ENCODE results near the gene TRIM59.

The TRIM59 gene

GRCh38 chr3:160474416-160474838 lies 24.8 kb upstream of the TRIM59 start:
- H3K4me2 ChIP-seq: no peak overlapping the region
- H4K20me1 ChIP-seq (ENCODE audit: insufficient read depth): no peaks in the 10 kb centered on the region
- H2AFZ ChIP-seq (ENCODE audit: low read depth): no peak overlapping the region
- no peaks in the 10 kb centered on the region for H3K27me3 ChIP-seq (ENCODE audit: insufficient read depth, low read depth)
- H3K27ac ChIP-seq: no peak overlapping the region
- TF ChIP-seq CTCF (conservative IDR thresholded peaks at IDR 0.05; ENCODE audit: low read depth, low read length): no peak
- H3K4me3 ChIP-seq (IDR thresholded peaks at IDR 0.05; ENCODE audit: insufficient read depth, low read depth, low read length): no peak overlapping the region
- no peaks in the 10 kb centered on the region for H3K79me2 ChIP-seq (ENCODE audit: insufficient read depth, low read depth)
- H3K4me1 ChIP-seq (ENCODE audit: low read depth, poor library complexity, severe bottlenecking): no peaks in the 10 kb centered on the region
- H3K9ac ChIP-seq: no peak overlapping the region
- no peaks in the 10 kb centered on the region for H3K36me3 ChIP-seq (ENCODE audit: insufficient read depth)

- Histone ChIP-seq H2AFZ (ENCODE audit: low read depth) (no peak overlapping the region), H3K9ac (no peak overlapping the region), H3K4me3 (IDR thresholded peaks at IDR 0.05; ENCODE audit: insufficient read depth, low read depth, low read length) (no peak overlapping the region), H3K27ac (no peak overlapping the region), H3K36me3 (ENCODE audit: insufficient read depth) (no peaks in the 10 kb centered on the region), H3K79me2 (ENCODE audit: insufficient read depth, low read depth) (no peaks in the 10 kb centered on the region), H3K4me1 (ENCODE audit: low read depth, poor library complexity, severe bottlenecking) (no peaks in the 10 kb centered on the region), H3K4me2 (no peak overlapping the region), H3K27me3 (ENCODE audit: insufficient read depth, low read depth) (no peaks in the 10 kb centered on the region), H4K20me1 (ENCODE audit: insufficient read depth) (no peaks in the 10 kb centered on the region)
- no peak for TF ChIP-seq CTCF (conservative IDR thresholded peaks at IDR 0.05; ENCODE audit: low read depth, low read length)
These were observed 24.4 kb upstream of the TRIM59 start for GRCh38 chr3:160473978-160474377.

- Histone ChIP-seq H3K27ac (no peak overlapping the region), H2AFZ (ENCODE audit: low read depth) (no peak overlapping the region), H3K79me2 (ENCODE audit: insufficient read depth, low read depth) (no peaks in the 10 kb centered on the region), H3K4me3 (IDR thresholded peaks at IDR 0.05; ENCODE audit: insufficient read depth, low read depth, low read length) (no peak overlapping the region), H3K4me1 (ENCODE audit: low read depth, poor library complexity, severe bottlenecking) (no peaks in the 10 kb centered on the region), H3K4me2 (no peak overlapping the region), H3K36me3 (ENCODE audit: insufficient read depth) (no peaks in the 10 kb centered on the region), H3K27me3 (ENCODE audit: insufficient read depth, low read depth) (no peaks in the 10 kb centered on the region), H3K9ac (no peak overlapping the region), H4K20me1 (ENCODE audit: insufficient read depth) (no peaks in the 10 kb centered on the region)
- no peak for TF ChIP-seq CTCF (conservative IDR thresholded peaks at IDR 0.05; ENCODE audit: low read depth, low read length)
These were observed 23.6 kb upstream of the TRIM59 start for GRCh38 chr3:160473221-160473620.

GRCh38 chr3:160472344-160472743 lies 22.8 kb upstream of the TRIM59 start:
- Histone ChIP-seq H3K27ac (no peak overlapping the region), H3K79me2 (ENCODE audit: insufficient read depth, low read depth) (no peaks in the 10 kb centered on the region), H2AFZ (ENCODE audit: low read depth) (no peak overlapping the region), H3K36me3 (ENCODE audit: insufficient read depth) (no peaks in the 10 kb centered on the region), H3K4me1 (ENCODE audit: low read depth, poor library complexity, severe bottlenecking) (no peaks in the 10 kb centered on the region), H3K4me3 (IDR thresholded peaks at IDR 0.05; ENCODE audit: insufficient read depth, low read depth, low read length) (no peak overlapping the region), H3K4me2 (no peak overlapping the region), H4K20me1 (ENCODE audit: insufficient read depth) (no peaks in the 10 kb centered on the region), H3K27me3 (ENCODE audit: insufficient read depth, low read depth) (no peaks in the 10 kb centered on the region), H3K9ac (no peak overlapping the region)
- no peak for TF ChIP-seq CTCF (conservative IDR thresholded peaks at IDR 0.05; ENCODE audit: low read depth, low read length)
